ENCODE results near the gene MTARC2.

- TF ChIP-seq POLR2A (IDR thresholded peaks at IDR 0.05): no peak
- no peak for TF ChIP-seq CTCF (IDR thresholded peaks at IDR 0.05)
These were observed 21.1 kb downstream of the MTARC2 start for GRCh38 chr1:220769205-220769604.

All from sigmoid colon (tissue), 3 donors.